GM19395 (cell line): ENCODE results near the gene ROBO3.

Experiments
- ATAC-seq: cut with Tn5 transposase; IDR thresholded peaks from one replicate; pipeline ENCODE4 v1.9.1; 2021; ENCODE audit warnings: mild to moderate bottlenecking, moderate library complexity; ENCODE audit not compliant: unreplicated experiment

The ROBO3 gene

GRCh38 chr11:124865181-124865901 lies at the start of gene ROBO3:
ROBO3 (plus strand) TSS chr11:124865432; CDS start chr11:124865578, 146 bp downstream.
- ATAC-seq, result no peak

- no peak for ATAC-seq
These were observed 48.2 kb upstream of the ROBO3 start for GRCh38 chr11:124817036-124817435.

GRCh38 chr11:124821995-124822730 lies 43.1 kb upstream of the ROBO3 start:
- no peak for ATAC-seq

- no peak for ATAC-seq
These were observed 41.5 kb upstream of the ROBO3 start for GRCh38 chr11:124823512-124824376.

GRCh38 chr11:124825876-124826275 lies 39.4 kb upstream of the ROBO3 start:
- ATAC-seq, result no peak

- no peak for ATAC-seq
These were observed 35.2 kb upstream of the ROBO3 start for GRCh38 chr11:124829986-124830385.

- no peak for ATAC-seq
These were observed 34.5 kb upstream of the ROBO3 start for GRCh38 chr11:124830749-124831148.

GRCh38 chr11:124831897-124832296 lies 33.3 kb upstream of the ROBO3 start:
- ATAC-seq, result no peak

- ATAC-seq, result no peak
These were observed 32.7 kb upstream of the ROBO3 start for GRCh38 chr11:124832571-124832970.

- no peak for ATAC-seq
These were observed 30.6 kb upstream of the ROBO3 start for GRCh38 chr11:124834526-124835180.

GRCh38 chr11:124835918-124836317 lies 29.3 kb upstream of the ROBO3 start:
- ATAC-seq, result no peak

GRCh38 chr11:124837491-124837856 lies 27.8 kb upstream of the ROBO3 start:
- peak; percentile 44 for ATAC-seq

- no peak for ATAC-seq
These were observed 26.5 kb upstream of the ROBO3 start for GRCh38 chr11:124838805-124839127.

GRCh38 chr11:124839128-124839971 lies 25.9 kb upstream of the ROBO3 start:
- ATAC-seq, result no peak

- no peak for ATAC-seq
These were observed 25.1 kb upstream of the ROBO3 start for GRCh38 chr11:124839972-124840621.

- no peak for ATAC-seq
These were observed 24.6 kb upstream of the ROBO3 start for GRCh38 chr11:124840666-124841065.

- ATAC-seq, result no peak
These were observed 24.0 kb upstream of the ROBO3 start for GRCh38 chr11:124841201-124841600.

- no peak for ATAC-seq
These were observed 23.4 kb upstream of the ROBO3 start for GRCh38 chr11:124841840-124842239.

GRCh38 chr11:124842305-124842704 lies 22.9 kb upstream of the ROBO3 start:
- ATAC-seq, result no peak

- ATAC-seq, result no peak
These were observed 21.7 kb upstream of the ROBO3 start for GRCh38 chr11:124843616-124843910.
